Osteocyte (in vitro differentiated cells): ENCODE measurements around the gene MED26. TPM values are rescaled to one million over a fixed set of nuclear protein-coding genes. Genes with fewer than 3 reads are reported as not detected.

Source experiments
- DNase-seq: peaks from one replicate; pipeline ENCODE4 v3.0.0; 2021; ENCODE audit warnings: mixed read lengths; ENCODE audit not compliant: unreplicated experiment; ENCODE audit errors: extremely low spot score
- H3K27ac Mint-ChIP-seq: one replicate; pipeline ENCODE4 v1.8.0; 2021; ENCODE audit warnings: mild to moderate bottlenecking, mixed read lengths; ENCODE audit not compliant: unreplicated experiment
- H3K27me3 Mint-ChIP-seq: one replicate; pipeline ENCODE4 v1.8.0; 2021; ENCODE audit warnings: mixed read lengths; ENCODE audit not compliant: unreplicated experiment
- H3K36me3 Mint-ChIP-seq: one replicate; pipeline ENCODE4 v1.8.0; 2021; ENCODE audit warnings: mixed read lengths; ENCODE audit not compliant: unreplicated experiment
- H3K4me1 Mint-ChIP-seq: one replicate; pipeline ENCODE4 v1.8.0; 2021; ENCODE audit warnings: mixed read lengths; ENCODE audit not compliant: unreplicated experiment
- H3K4me3 Mint-ChIP-seq: one replicate; pipeline ENCODE4 v1.8.0; 2021; ENCODE audit warnings: mild to moderate bottlenecking, moderate library complexity, mixed read lengths; ENCODE audit not compliant: unreplicated experiment
- H3K9me3 Mint-ChIP-seq: one replicate; pipeline ENCODE4 v1.8.0; 2021; ENCODE audit warnings: mixed read lengths; ENCODE audit not compliant: unreplicated experiment
- CTCF ChIP-seq: fragments of 200-600 bp; sonication (generic); IDR thresholded peaks from 2 replicates; pipeline ENCODE4 v1.5.0; 2021; ENCODE audit warnings: antibody characterized with exemption, mild to moderate bottlenecking, moderate library complexity
- total RNA-seq: library from RNA; stranded (reverse); gene quantifications from 2 replicates; pipeline ENCODE4 v1.2.1, GENCODE V29; 2021

The MED26 gene
- total RNA-seq, 1 donor from 2014 or later: 9.5 TPM

DNA sequence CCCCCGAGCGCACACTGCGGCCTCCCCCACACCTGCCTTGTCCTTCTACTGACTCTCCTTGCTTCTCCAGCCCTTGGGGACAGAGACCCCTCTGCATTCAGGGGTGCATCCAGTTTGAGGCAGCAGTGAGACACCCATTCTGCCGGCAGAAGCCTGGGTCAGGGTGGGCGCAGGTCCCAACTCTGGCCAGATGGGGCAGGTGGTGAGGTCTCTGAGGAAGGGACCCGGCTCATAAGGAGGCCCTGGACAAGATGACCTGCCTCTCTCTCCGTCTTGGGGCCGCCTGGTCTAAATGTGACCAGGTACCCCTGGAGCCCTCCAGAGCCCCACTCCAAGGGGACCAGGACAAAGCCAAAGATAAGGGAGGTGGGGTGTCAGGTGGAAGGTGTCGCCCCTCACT lies 91.9 kb downstream of the MED26 start:
- no peaks in the 10 kb centered on the region for H3K27me3 Mint-ChIP-seq
- H3K9me3 Mint-ChIP-seq: no peaks in the 10 kb centered on the region
- no peak for DNase-seq
- no peak for TF ChIP-seq CTCF
- peaks cover 38% of the 10 kb centered on the region for H3K36me3 Mint-ChIP-seq
- H3K4me3 Mint-ChIP-seq: no peak overlapping the region
- no peak overlapping the region for H3K27ac Mint-ChIP-seq
- H3K4me1 Mint-ChIP-seq: peaks cover 11% of the 10 kb centered on the region

DNA sequence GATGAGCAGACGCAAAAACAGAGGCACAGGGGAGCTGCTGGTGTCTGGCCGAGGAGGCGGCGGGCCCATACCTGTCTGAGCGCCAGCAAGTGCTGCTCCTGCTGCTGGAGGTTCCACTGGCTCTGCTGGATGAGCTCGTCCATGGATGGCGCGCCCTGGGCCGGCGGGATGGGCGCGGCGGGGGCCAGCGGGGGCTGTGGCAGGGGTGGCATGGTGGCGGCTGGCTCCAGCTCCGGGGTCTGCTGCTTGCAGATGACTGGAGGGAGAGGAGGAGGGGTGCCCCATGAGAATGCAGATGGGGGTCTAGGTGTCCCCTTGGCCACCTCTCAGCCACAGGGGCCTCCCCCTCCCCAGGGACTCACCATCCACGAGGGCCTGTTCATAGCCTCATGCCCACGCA lies 92.6 kb downstream of the MED26 start:
- Mint-ChIP-seq H3K27me3 (no peaks in the 10 kb centered on the region), H3K4me3 (no peak overlapping the region), H3K4me1 (peaks cover 7% of the 10 kb centered on the region), H3K36me3 (peaks cover 38% of the 10 kb centered on the region), H3K27ac (no peak overlapping the region), H3K9me3 (no peaks in the 10 kb centered on the region)
- DNase-seq: no peak
- TF ChIP-seq CTCF: no peak

- H3K27me3 Mint-ChIP-seq: no peaks in the 10 kb centered on the region
- DNase-seq: no peak
- peaks cover 1% of the 10 kb centered on the region for H3K4me1 Mint-ChIP-seq
- no peaks in the 10 kb centered on the region for H3K9me3 Mint-ChIP-seq
- TF ChIP-seq CTCF: no peak
- peaks cover 38% of the 10 kb centered on the region for H3K36me3 Mint-ChIP-seq
- H3K4me3 Mint-ChIP-seq: no peak overlapping the region
- H3K27ac Mint-ChIP-seq: no peak overlapping the region
Observed at GRCh38 chr19:16532440-16533234, 95.4 kb downstream of the MED26 start.

DNA sequence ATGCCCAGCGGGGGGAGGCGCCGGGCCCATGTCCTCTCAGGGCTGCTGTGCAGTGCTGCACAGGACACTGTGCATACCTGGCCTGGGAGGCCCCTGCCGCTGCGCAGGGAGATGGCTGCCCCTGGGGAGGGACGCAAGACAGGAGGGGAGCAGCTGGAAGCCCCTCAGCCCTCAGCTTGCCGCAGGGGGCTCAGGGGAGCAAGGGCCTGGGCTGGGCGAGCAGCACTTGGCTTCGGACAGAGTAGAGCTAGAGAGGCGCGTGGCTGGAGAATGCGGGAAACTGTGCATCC lies 96.7 kb downstream of the MED26 start:
- Mint-ChIP-seq H3K4me1 (no peaks in the 10 kb centered on the region), H3K27ac (no peak overlapping the region), H3K9me3 (no peaks in the 10 kb centered on the region), H3K27me3 (no peaks in the 10 kb centered on the region), H3K36me3 (peaks cover 37% of the 10 kb centered on the region), H3K4me3 (no peak overlapping the region)
- no peak for DNase-seq
- TF ChIP-seq CTCF: no peak

- Mint-ChIP-seq H3K4me3 (no peak overlapping the region), H3K4me1 (no peaks in the 10 kb centered on the region), H3K9me3 (no peaks in the 10 kb centered on the region), H3K27me3 (no peaks in the 10 kb centered on the region), H3K27ac (no peak overlapping the region), H3K36me3 (peaks cover 37% of the 10 kb centered on the region)
- no peak for DNase-seq
- no peak for TF ChIP-seq CTCF
Observed at GRCh38 chr19:16530540-16531379, 97.2 kb downstream of the MED26 start.
